ENCODE measurements around the gene ORC3.
"Not testable (repeated sequence)": the region's sequence is repeated elsewhere in the genome, so short reads cannot be mapped to it uniquely, and the experiment has no call there.

ORC3 gene

GRCh38 chr6:87697581-87698546 is 107.9 kb downstream of the ORC3 start:
- no peak for DNase-seq (ENCODE audit: low read depth in 2 of 2)

- DNase-seq (ENCODE audit: low read depth in 2 of 2) = no peak
Measured at GRCh38 chr6:87698547-87699006, 108.6 kb downstream of the ORC3 start.

- DNase-seq (ENCODE audit: low read depth in 2 of 2) = no peak
Measured at GRCh38 chr6:87699576-87699975, 109.6 kb downstream of the ORC3 start.

- peak in 1 of 2 experiments; percentile 16 for DNase-seq (ENCODE audit: low read depth in 2 of 2)
Measured at GRCh38 chr6:87700397-87701343, 110.7 kb downstream of the ORC3 start.

GRCh38 chr6:87701344-87701675 is 111.4 kb downstream of the ORC3 start:
- DNase-seq (ENCODE audit: low read depth in 2 of 2) = peak in 1 of 2 experiments; percentile 14

GRCh38 chr6:87701676-87702588 is 112.0 kb downstream of the ORC3 start, which contains the start of gene AKIRIN2:
Gene AKIRIN2 (minus strand): TSS chr6:87702233. CDS start chr6:87701684, 549 bp downstream.
- peak; percentile 92 to 93 for DNase-seq (ENCODE audit: low read depth in 2 of 2)

- no peak for DNase-seq (ENCODE audit: low read depth in 2 of 2)
Measured at GRCh38 chr6:87702589-87702945, 112.6 kb downstream of the ORC3 start.

GRCh38 chr6:87703039-87703438 is 113.1 kb downstream of the ORC3 start:
- DNase-seq (ENCODE audit: low read depth in 2 of 2) = not testable (repeated sequence)

GRCh38 chr6:87705070-87705691 is 115.2 kb downstream of the ORC3 start:
- DNase-seq (ENCODE audit: low read depth in 2 of 2) = peak in 1 of 2 experiments; percentile 15

GRCh38 chr6:87706187-87706966 is 116.4 kb downstream of the ORC3 start:
- no peak for DNase-seq (ENCODE audit: low read depth in 2 of 2)

GRCh38 chr6:87708581-87709427 is 118.9 kb downstream of the ORC3 start:
- not testable (repeated sequence) for DNase-seq (ENCODE audit: low read depth in 2 of 2)

- no peak for DNase-seq (ENCODE audit: low read depth in 2 of 2)
Measured at GRCh38 chr6:87710090-87710489, 120.2 kb downstream of the ORC3 start.

GRCh38 chr6:87712713-87713112 is 122.8 kb downstream of the ORC3 start:
- DNase-seq (ENCODE audit: low read depth in 2 of 2) = not testable (repeated sequence)

- no peak for DNase-seq (ENCODE audit: low read depth in 2 of 2)
Measured at GRCh38 chr6:87714093-87714842, 124.3 kb downstream of the ORC3 start.
